Trophoblast cell (in vitro differentiated cells and primary cell): Measurements from ENCODE around the gene ST6GALNAC1.

Experiments used
- DNase-seq, 2 donors: peaks; one replicate each; pipeline ENCODE4 v3.0.0-alpha.2; 2016
- H2AFZ ChIP-seq: 2 replicates; pipeline ENCODE4 v1.6.1; 2013; ENCODE audit warnings: low read length, moderate library complexity, mild to moderate bottlenecking; ENCODE audit not compliant: insufficient read depth, poor library complexity
- H2AK5ac ChIP-seq: 2 replicates; pipeline ENCODE4 v1.6.1; 2013; ENCODE audit warnings: mild to moderate bottlenecking, low read length
- H2BK120ac ChIP-seq: 2 replicates; pipeline ENCODE4 v1.6.1; 2013; ENCODE audit warnings: low read length, mild to moderate bottlenecking, moderate library complexity; ENCODE audit not compliant: insufficient read depth, poor library complexity
- H2BK12ac ChIP-seq: 2 replicates; pipeline ENCODE4 v1.6.1; 2013; ENCODE audit warnings: mild to moderate bottlenecking, low read length, moderate library complexity
- H2BK5ac ChIP-seq: 2 replicates; pipeline ENCODE4 v1.6.1; 2013; ENCODE audit warnings: low read length, low read depth, moderate library complexity, mild to moderate bottlenecking; ENCODE audit not compliant: poor library complexity
- H3K14ac ChIP-seq: 2 replicates; pipeline ENCODE4 v1.6.1; 2013; ENCODE audit warnings: mild to moderate bottlenecking, low read length
- H3K18ac ChIP-seq: 2 replicates; pipeline ENCODE4 v1.6.1; 2013; ENCODE audit warnings: mild to moderate bottlenecking, low read length
- H3K23ac ChIP-seq: 2 replicates; pipeline ENCODE4 v1.6.1; 2013; ENCODE audit warnings: low read length
- H3K27ac ChIP-seq: 2 replicates; pipeline ENCODE4 v1.5.1; 2013; ENCODE audit warnings: low read depth, mild to moderate bottlenecking, inconsistent platforms, low read length, moderate library complexity
- H3K27me3 ChIP-seq: 2 replicates; pipeline ENCODE4 v1.6.1; 2013; ENCODE audit warnings: inconsistent platforms, mild to moderate bottlenecking, low read length, moderate library complexity; ENCODE audit not compliant: insufficient read depth
- H3K36me3 ChIP-seq, 2 experiments: 1 replicate in 1 of 2; 2 replicates in 1 of 2; pipeline ENCODE4 v1.6.1; 2013; ENCODE audit warnings: low read length in 2 of 2, mild to moderate bottlenecking in 2 of 2, moderate library complexity in 1 of 2; ENCODE audit not compliant: insufficient read depth in 2 of 2, control insufficient read depth in 1 of 2
- H3K4ac ChIP-seq: 2 replicates; pipeline ENCODE4 v1.6.1; 2013; ENCODE audit warnings: low read depth, mild to moderate bottlenecking, low read length, moderate library complexity
- H3K4me1 ChIP-seq, 2 experiments: 1 replicate in 1 of 2; 2 replicates in 1 of 2; pipeline ENCODE4 v1.6.1; 2013; ENCODE audit warnings: low read length in 2 of 2, mild to moderate bottlenecking in 2 of 2, moderate library complexity in 1 of 2; ENCODE audit not compliant: insufficient read depth in 2 of 2, control insufficient read depth in 1 of 2
- H3K4me2 ChIP-seq: 2 replicates; pipeline ENCODE4 v1.6.1; 2013; ENCODE audit warnings: inconsistent platforms, mild to moderate bottlenecking, low read length, moderate library complexity
- H3K4me3 ChIP-seq: 2 replicates; pipeline ENCODE4 v1.5.1; 2013; ENCODE audit warnings: mild to moderate bottlenecking, low read depth, low read length, inconsistent platforms
- H3K79me1 ChIP-seq: one replicate; pipeline ENCODE4 v1.6.1; 2013; ENCODE audit warnings: low read length
- H3K79me2 ChIP-seq: 2 replicates; pipeline ENCODE4 v1.6.1; 2013; ENCODE audit warnings: low read length, mild to moderate bottlenecking; ENCODE audit not compliant: control insufficient read depth, insufficient read depth, poor library complexity
- H3K9ac ChIP-seq: 2 replicates; pipeline ENCODE4 v1.6.1; 2013; ENCODE audit warnings: mild to moderate bottlenecking, low read length
- H3K9me3 ChIP-seq: 2 replicates; pipeline ENCODE4 v1.6.1; 2013; ENCODE audit warnings: low read depth, mild to moderate bottlenecking, control low read depth, inconsistent platforms, low read length; ENCODE audit not compliant: insufficient read depth
- H4K12ac ChIP-seq: 2 replicates; pipeline ENCODE4 v1.6.1; 2013; ENCODE audit warnings: low read depth, mild to moderate bottlenecking, low read length, moderate library complexity
- H4K8ac ChIP-seq: 2 replicates; pipeline ENCODE4 v1.6.1; 2013; ENCODE audit warnings: low read depth, mild to moderate bottlenecking, low read length, moderate library complexity
- H4K91ac ChIP-seq: one replicate; pipeline ENCODE4 v1.6.1; 2013; ENCODE audit warnings: low read depth, mild to moderate bottlenecking, low read length, moderate library complexity
- WGBS: extraction: QIAGEN DNeasy Blood & Tissue Kit; methylation state at CpG from one replicate; pipeline ENCODE4 v1.1.7; 2013; ENCODE audit warnings: missing lambda C conversion rate; ENCODE audit not compliant: insufficient read length, insufficient coverage; ENCODE audit errors: extremely low coverage; 5-methylcytosine and 5-hydroxymethylcytosine counted together

ST6GALNAC1 gene

DNA sequence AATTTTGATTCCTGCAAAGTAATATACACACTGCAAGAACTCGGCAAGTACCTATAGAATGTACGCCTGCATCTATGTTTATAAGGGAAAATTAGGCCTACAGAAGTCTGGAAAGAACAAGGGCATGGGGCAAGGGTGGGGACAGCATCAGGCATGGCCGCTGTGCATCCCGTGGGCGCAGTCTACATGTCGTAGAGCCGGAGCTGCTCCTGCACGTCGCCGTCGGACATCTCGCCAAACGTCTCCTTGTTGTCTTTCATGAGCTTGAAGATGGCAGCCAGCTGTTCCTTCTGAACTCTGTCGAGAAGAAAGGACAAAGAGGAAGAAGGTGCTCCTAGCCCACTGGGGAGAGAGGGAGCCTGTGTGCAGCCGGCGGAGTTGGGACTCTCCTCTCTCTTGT is 33.8 kb upstream of the ST6GALNAC1 start:
- Histone ChIP-seq H3K9ac (no peak overlapping the region), H3K9me3 (peaks cover 7% of the 10 kb centered on the region), H3K4ac (no peak overlapping the region), H2AK5ac (no peak overlapping the region), H3K18ac (no peak overlapping the region), H3K27ac (no peak overlapping the region), H3K27me3 (no peaks in the 10 kb centered on the region), H3K14ac (no peak overlapping the region), H3K79me2 (no peaks in the 10 kb centered on the region), H3K79me1 (no peaks in the 10 kb centered on the region), H4K8ac (no peak overlapping the region), H2AFZ (no peak overlapping the region), H2BK12ac (no peak overlapping the region), H3K4me1 (peaks cover 8% of the 10 kb centered on the region in 2 experiments), H2BK120ac (no peak overlapping the region), H4K91ac (no peak overlapping the region), H3K36me3 (peaks cover 0 to 1% of the 10 kb centered on the region in 2 experiments), H3K4me3 (no peak overlapping the region), H2BK5ac (no peak overlapping the region), H3K23ac (no peak overlapping the region), H3K4me2 (no peak overlapping the region), H4K12ac (no peak overlapping the region)
- no peak for DNase-seq
- WGBS: no CpG with 5 or more reads among the region's 16 CpGs

DNA sequence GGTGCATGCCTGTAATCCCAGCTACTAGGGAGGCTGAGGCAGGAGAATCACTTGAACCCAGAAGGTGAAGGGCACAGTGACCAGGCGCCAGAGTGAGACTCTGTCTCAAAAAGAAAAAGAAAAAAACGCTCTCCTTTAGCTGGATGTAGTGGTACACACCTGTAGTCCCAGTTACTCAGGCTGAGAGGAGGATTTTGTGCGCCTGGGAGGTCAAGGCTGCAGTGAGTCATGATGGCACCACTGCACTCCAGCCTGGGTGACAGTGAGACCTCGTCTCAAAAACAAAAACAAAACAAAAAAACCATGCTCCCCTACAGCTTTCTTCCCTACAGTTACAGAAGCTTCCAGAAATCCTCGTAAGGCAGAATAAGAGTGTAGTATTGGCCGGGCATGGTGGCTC is 33.1 kb upstream of the ST6GALNAC1 start:
- H3K79me2 ChIP-seq: peaks cover 2% of the 10 kb centered on the region
- peaks cover 6% of the 10 kb centered on the region for H3K9me3 ChIP-seq
- no peak overlapping the region for H3K18ac ChIP-seq
- H3K4me3 ChIP-seq: no peak overlapping the region
- no peak overlapping the region for H3K23ac ChIP-seq
- H3K9ac ChIP-seq: no peak overlapping the region
- H4K8ac ChIP-seq: no peak overlapping the region
- no peak overlapping the region for H4K12ac ChIP-seq
- no peak overlapping the region for H3K27ac ChIP-seq
- DNase-seq: no peak
- peaks cover 3% of the 10 kb centered on the region in 2 experiments for H3K4me1 ChIP-seq
- no peak overlapping the region for H3K14ac ChIP-seq
- no peak overlapping the region for H2BK5ac ChIP-seq
- H4K91ac ChIP-seq: no peak overlapping the region
- H2BK120ac ChIP-seq: no peak overlapping the region
- WGBS: no CpG with 5 or more reads among the region's 6 CpGs
- H3K36me3 ChIP-seq: no peaks in the 10 kb centered on the region
- no peak overlapping the region for H2BK12ac ChIP-seq
- H3K4me2 ChIP-seq: no peak overlapping the region
- H2AK5ac ChIP-seq: no peak overlapping the region
- no peak overlapping the region for H2AFZ ChIP-seq
- H3K27me3 ChIP-seq: no peaks in the 10 kb centered on the region
- no peak overlapping the region for H3K4ac ChIP-seq
- peaks cover 3% of the 10 kb centered on the region for H3K79me1 ChIP-seq

DNA sequence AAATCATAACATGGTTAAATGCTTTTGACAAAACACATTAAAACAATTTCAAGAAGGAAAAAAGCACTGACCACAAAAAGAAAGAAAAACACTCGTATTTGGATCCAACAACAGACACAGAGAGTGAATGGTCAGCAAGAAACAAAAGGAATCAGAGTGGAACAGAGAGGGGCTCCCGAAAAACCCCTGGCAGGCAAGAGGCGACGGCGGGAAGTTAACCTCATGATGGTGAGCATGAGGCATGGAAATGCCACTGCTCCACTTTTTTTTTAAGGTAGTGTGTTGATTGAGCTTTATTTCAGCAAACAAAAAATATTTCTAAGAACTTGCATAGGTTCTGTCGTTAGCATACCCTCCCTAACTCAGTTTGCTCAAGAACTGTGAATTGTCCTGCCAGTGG is 32.1 kb upstream of the ST6GALNAC1 start:
- Histone ChIP-seq H3K23ac (no peak overlapping the region), H3K14ac (no peak overlapping the region), H3K79me1 (peaks cover 5% of the 10 kb centered on the region), H2BK120ac (no peak overlapping the region), H3K18ac (no peak overlapping the region), H3K4me1 (peaks cover 6% of the 10 kb centered on the region in 2 experiments), H4K91ac (no peak overlapping the region), H3K4ac (no peak overlapping the region), H3K79me2 (peaks cover 2% of the 10 kb centered on the region), H4K12ac (no peak overlapping the region), H2AFZ (no peak overlapping the region), H4K8ac (no peak overlapping the region), H3K9ac (no peak overlapping the region), H2AK5ac (no peak overlapping the region), H3K27ac (no peak overlapping the region), H2BK5ac (no peak overlapping the region), H3K36me3 (no peaks in the 10 kb centered on the region), H3K4me3 (no peak overlapping the region), H3K9me3 (peaks cover 6% of the 10 kb centered on the region), H3K27me3 (no peaks in the 10 kb centered on the region), H3K4me2 (no peak overlapping the region), H2BK12ac (no peak overlapping the region)
- no peak for DNase-seq
- no CpG with 5 or more reads among the region's 6 CpGs for WGBS

DNA sequence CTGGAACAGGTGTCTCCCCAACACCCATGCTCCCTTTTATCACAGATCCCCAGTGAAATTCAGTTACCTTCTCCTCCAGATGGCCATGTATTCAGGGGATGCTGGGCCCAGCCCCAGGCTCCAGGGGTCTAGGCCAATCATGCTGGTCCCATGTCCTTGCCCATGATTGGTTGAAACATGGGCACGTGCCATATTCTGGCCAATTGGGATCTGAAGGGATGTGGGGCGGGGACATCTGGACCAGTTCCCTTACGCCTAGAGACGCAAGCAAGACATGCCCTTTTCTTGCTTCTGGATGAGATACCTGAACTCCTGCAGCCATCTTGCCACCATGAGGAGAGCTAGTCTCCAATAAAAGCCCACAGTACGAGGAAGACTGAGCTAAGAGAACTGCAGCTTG is 31.0 kb upstream of the ST6GALNAC1 start:
- Histone ChIP-seq H4K8ac (no peak overlapping the region), H3K4ac (no peak overlapping the region), H3K23ac (no peak overlapping the region), H3K9ac (no peak overlapping the region), H2AK5ac (no peak overlapping the region), H4K91ac (no peak overlapping the region), H2BK5ac (no peak overlapping the region), H2BK12ac (no peak overlapping the region), H3K27ac (no peak overlapping the region), H3K4me1 (peaks cover 6% of the 10 kb centered on the region in 2 experiments), H3K79me2 (peaks cover 2% of the 10 kb centered on the region), H3K4me2 (no peak overlapping the region), H2AFZ (no peak overlapping the region), H2BK120ac (no peak overlapping the region), H3K14ac (no peak overlapping the region), H3K4me3 (no peak overlapping the region), H4K12ac (no peak overlapping the region), H3K27me3 (no peaks in the 10 kb centered on the region), H3K18ac (no peak overlapping the region), H3K79me1 (peaks cover 5% of the 10 kb centered on the region), H3K9me3 (peaks cover 6% of the 10 kb centered on the region), H3K36me3 (no peaks in the 10 kb centered on the region)
- DNase-seq: peak in 1 of 2 donors; percentile 27
- no CpG with 5 or more reads among the region's 5 CpGs for WGBS
